Activated CD8-positive, alpha-beta memory T cell treated with anti-CD3 and anti-CD28 coated beads, Interleukin-2, amount 50 U/mL, for 24 hours (primary cell): Measurements from ENCODE around the gene RPRML.
"Not testable (repeated sequence)": the region's sequence is repeated elsewhere in the genome, so short reads cannot be mapped to it uniquely, and the experiment has no call there.

Source experiments
- DNase-seq: peaks from one replicate; pipeline ENCODE4 v3.0.0-alpha.2; 2020; ENCODE audit errors: extremely low read depth

The RPRML gene

GRCh38 chr17:46979147-46979863, at the start of gene RPRML:
RPRML (minus strand) TSS chr17:46979253; CDS start chr17:46979007, 246 bp downstream.
- DNase-seq: no peak

GRCh38 chr17:47016966-47017365, 37.9 kb upstream of the RPRML start:
- not testable (repeated sequence) for DNase-seq

DNA sequence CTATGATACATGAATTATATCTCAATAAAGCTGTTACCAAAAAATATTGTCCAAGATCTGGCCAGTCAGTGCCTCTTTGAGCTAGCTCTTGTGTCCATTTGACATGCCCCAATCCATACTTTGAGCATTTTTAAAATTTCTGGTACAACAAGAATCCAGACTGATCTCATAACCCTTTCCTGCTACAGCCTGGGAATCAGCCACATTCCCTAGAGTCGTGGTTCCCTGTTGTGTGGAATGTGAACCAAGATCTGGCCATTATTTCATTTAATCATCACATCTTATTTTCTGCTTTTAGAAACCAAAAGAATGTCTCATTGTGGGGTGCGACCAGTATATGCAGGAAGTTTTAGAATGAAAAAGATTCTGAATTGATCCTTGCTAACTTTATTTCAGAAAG, 34.3 kb upstream of the RPRML start:
- no peak for DNase-seq

DNA sequence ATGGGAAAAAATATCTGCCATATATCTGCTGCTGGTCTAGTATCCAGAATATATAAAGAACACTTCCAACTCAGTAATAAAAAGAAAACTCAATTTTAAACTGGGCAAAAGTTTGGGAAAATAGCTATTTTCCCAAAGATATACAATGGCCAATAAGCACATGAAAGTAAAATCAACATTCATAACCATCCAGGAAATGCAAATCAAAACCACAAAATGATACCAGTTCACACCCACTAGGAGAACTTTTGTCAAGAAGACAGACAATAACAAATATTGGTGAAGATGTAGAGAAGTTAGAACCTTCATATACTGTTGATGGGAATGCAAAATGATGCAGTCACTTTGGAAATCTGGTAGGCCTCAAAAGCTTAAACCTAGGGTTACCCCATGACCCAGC, 33.4 kb upstream of the RPRML start:
- DNase-seq: no peak

DNA sequence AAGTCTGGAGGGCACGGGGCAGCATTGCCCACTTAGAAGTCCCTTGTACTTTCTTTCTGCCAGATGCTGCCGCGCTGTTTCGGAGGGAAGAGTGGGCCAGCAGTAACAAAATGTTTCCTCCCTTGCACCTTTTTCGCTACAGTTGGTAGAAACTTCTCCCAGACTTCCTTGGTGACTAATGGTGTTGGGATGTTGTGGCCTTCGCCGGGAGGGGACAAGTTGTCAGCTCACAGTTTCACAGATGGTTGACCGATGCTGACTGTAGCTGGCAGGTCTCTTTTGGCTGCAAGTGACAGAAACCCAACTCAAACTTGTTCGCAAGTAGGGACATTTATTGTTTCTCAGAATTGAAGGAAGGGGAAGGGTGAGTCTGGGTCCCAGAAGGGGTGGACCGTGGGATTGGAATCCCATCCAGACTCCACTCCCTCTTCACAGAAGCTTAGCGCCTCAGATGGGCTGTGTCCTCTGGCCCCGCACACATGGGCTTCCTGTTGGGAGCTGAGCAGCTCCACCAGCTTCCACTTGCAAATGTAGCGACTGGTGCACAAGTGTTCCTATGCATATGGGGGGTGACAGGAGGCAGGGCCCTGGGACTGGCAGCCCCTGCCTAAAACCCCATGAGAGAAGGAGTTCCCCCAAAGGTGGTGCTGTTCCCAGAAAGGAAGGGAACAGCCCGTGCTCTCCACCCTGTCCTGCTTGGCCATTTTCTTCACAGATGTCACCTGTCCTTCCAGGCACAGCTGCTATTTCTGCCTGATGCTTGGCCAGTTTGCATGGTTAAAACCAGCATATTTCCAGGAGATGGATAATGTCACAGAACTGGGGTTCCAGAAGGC, 30.9 kb upstream of the RPRML start:
- no peak for DNase-seq

DNA sequence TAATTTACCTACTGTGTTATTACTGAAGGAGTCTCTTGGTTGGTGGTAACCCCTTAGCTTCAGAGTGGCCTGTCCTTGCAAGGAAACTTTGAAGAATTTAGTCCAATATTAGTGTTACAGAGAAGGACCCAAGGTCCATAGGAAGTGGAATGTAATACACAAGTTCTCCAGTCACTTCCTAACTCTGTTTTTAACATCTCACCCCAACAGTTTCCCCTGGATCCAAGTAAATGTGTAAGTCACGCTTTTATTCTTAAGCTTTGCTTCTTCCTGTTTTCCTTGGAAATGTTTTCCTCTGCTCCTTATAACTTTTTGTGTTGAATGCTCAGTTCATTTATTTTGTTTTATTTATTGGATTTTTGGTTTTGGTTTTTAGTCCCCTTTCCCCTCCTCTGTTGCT, 25.9 kb upstream of the RPRML start:
- DNase-seq: no peak

- not testable (repeated sequence) for DNase-seq
Measured at GRCh38 chr17:47003864-47004263, 24.8 kb upstream of the RPRML start.

DNA sequence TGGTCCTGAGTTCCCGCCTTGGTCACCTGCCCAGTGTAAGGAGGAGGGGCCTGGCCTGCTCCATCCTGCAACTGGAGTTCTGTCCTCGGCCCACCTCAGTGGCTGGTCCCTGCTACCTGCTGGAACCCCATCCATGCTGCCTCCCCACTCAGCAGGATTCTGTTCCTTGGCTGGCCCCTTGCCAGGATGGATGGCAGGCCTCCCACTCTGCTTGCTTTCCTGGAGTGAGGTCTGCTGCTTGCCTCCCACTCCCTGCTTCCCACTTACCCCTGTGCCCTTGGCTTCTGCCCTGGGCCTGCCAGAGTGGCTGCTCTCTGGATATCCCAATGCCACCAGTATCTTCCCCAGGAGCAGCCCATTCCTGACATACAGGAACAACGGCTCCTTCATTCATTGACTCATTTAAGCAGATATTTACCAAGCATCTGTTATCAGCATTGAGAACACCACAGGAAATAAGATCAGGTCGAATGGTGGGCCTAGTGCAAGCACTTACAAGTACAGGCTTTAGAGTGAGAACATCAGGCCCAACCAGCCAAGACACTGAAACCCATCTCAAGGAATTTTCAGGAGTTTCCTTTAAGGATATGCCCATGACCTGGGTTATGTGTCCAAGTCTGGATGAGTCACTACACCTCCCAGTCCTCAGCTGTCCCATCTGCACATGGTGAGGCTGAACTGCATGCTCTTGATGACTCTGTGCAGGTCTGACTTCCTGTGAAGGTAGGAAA, 17.0 kb upstream of the RPRML start:
- DNase-seq: no peak

DNA sequence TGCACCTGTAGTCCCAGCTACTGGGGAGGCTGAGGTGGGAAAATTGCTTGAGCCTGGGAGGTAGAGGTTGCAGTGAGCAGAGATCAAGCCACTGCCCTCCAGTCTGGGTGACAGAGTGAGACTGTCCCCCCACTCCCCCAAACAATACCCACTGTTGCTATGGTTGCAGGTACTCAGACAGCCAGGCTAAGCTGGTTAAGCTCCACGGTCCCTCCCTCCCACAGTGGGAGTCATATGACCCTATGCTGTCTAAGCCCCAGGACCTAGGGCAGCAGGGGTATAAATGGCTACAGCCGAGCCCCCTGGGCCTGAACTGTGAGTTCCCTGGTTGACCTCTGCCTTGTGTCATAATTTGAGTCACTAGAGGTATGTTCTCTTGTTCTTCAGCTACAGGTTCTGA, 15.9 kb upstream of the RPRML start:
- DNase-seq: no peak

- no peak for DNase-seq
Measured at GRCh38 chr17:46991617-46992016, 12.6 kb upstream of the RPRML start.

- no peak for DNase-seq
Measured at GRCh38 chr17:46989637-46990431, 10.8 kb upstream of the RPRML start.

- DNase-seq: not testable (repeated sequence)
Measured at GRCh38 chr17:46987927-46988326, 8.9 kb upstream of the RPRML start.

DNA sequence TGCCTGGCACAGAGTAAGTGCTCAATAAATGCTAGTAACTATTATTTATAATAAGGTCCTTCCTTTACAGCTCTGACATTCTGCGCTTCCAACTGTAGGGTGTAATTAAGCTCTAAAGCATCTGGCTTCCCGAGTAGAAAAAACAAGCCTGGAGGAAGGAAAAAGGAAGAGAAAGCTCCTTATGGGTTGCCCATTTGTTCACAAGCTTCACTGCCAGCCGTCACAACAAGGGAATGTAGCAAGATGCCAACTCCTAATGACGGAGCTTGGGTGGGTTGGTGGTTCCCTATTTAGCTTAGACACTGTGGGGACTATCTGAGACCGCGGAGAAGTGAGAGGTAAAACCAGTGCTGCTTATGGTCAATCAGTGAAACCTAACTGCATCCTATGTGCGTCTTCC, 7.3 kb upstream of the RPRML start:
- no peak for DNase-seq

DNA sequence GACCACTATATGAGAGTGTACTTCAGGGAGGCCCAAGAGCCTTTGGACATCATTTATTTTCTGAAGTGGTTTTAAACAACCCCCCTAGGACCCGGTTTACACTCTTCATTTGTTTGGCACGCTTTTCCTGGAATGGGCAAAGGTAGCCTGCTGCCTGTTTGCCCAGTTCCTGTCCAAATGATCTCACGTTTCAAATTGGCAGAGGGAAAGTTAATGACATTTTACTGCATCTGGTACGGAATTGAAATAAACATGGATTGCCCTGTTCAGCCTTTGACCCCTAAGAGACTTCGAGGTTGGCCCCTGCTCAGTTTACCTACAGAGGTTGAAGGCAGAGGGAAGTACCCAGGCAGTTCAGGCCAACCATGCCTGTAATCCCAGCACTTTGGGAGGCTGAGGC, 5.8 kb upstream of the RPRML start:
- DNase-seq: no peak

GRCh38 chr17:46984341-46984740, 5.3 kb upstream of the RPRML start:
- DNase-seq: no peak

DNA sequence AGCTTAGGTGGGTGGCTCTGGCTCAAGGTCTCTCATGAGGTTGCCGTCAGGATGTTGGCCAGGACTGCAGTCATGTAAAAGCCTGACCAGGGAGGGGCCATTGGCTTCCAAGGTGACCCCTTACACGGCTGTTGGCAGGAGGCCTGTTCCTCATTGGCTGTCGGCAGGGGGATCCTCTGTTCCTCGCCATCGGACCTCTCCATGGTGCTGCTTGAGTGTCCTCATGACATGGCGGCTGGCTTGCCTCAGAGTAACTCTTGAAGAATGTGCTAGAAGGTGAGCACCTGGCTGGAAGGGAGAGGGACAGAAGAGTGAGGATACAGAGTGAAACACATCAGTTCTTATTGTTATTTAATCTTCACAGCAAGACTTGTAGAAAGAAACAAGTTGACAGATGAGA, 4.7 kb upstream of the RPRML start:
- DNase-seq: no peak

- no peak for DNase-seq
Measured at GRCh38 chr17:46982577-46982976, 3.5 kb upstream of the RPRML start.

DNA sequence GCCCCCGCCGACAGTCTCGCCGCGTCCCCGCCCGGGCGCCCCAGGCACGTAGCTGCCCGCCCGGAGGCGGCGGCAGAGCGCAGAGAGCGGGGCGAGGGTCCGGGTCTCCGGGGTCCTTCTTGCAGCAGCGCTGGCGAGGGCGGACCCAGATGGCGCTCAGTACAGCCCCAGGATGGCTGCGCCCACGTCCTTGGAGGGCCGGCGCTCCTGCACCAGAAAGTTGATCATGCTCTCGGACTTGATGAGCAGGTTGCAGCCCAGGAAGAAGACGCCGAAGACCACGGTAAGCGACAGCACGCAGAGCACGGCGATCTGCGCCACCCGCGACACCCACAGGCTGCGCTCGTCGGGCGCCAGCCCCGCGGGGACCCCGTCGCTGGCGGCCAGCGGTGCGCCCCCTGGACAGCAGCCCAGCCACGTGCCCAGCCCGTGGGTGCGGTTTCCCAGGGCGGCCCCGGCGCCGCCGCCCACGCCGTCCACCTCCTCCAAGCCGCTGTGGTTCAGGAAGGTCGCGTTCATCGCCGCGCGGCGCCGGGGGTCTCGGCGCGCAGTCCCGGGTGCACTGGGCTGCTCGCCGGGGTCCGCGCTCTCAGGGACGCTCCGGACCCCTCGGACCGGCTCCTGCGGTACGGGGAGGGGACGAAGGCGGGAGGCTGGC, 435 bp downstream of the RPRML start:
- DNase-seq: no peak

DNA sequence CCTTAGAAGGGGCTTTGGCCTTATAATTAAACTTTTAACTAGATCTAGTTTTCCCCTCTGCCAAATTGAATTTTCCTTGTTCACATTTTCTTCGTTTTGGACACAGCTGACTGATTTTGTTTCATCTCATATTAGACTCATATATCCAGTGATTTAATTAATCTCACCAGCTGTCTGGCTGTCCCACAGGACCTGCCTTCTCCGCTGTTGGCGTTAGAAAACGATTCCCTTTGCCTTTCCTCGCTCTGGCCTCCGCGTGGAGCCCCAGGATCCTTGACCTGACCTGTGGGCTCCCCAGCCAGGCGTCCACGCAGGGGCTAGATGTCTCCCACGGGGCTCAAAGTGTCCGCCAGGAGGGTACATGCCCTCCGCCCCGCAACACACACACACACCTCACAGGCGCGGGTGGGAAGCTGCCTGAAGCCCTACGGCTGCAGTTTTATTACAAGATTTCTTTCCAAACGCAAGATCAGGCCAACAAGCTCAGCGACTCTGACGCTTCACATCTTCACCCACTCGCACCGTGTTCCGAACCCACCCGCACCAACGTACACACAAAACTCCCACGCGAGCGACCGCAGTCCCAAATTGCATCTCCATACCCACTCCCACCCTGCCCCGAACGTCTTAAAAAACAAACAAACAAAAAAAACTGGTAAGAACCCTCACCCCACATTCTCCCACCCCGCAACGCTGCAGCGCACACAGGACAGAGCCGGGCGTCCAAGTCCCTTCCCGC, 1.1 kb downstream of the RPRML start:
- DNase-seq: no peak

DNA sequence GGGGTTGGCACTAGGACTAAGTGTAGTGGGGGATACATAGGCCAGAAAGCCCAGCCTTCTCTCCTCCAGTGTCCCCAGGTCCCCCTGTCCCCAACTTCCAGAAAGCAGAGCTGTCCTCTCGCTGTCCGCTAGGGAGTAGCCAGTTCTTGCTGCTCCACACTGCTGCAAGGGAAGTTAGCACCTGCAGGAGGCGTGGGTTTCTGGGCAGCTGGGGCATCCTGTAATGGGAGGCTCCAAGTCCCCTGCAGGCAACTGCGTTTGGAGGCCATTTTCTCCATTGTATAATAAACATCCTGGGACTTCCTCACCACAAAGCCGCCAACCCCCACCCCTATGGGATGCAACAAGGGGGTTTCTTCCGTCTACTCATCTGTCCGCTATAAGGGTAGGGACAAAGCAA, 1.7 kb downstream of the RPRML start:
- no peak for DNase-seq
